A673 (cell line): Measurements from ENCODE around the gene IER5. TPM values are rescaled to one million over a fixed set of nuclear protein-coding genes. Genes with fewer than 3 reads are reported as not detected.

ENCODE experiments used
- BruUV-seq: library from RNA; stranded (reverse); fragments of 400-500 nt; replicated peaks from 2 replicates; lab custom pipeline; 2021; lab: Mats Ljungman, UMichigan
- CTCF ChIA-PET: fragments of 300-600 bp; sonication (Branson Sonifier 250); formaldehyde crosslinking; loops from one replicate; lab custom pipeline; 2022; ENCODE audit warnings: antibody characterized with exemption; lab: Charles Lee
- POLR2A ChIA-PET: fragments of 300-600 bp; sonication (Branson Sonifier 250); formaldehyde crosslinking; loops from one replicate; lab custom pipeline; 2022; ENCODE audit warnings: antibody characterized with exemption; ENCODE audit not compliant: low non-redundant PET; lab: Charles Lee
- DNase-seq: peaks from one replicate; pipeline ENCODE4 v3.0.0-alpha.2; 2015; ENCODE audit warnings: low spot score
- H3K27ac ChIP-seq: fragments of 200-600 bp; sonication (generic); 2 replicates; pipeline ENCODE4 v1.5.1; 2016; ENCODE audit warnings: mixed run types, low read depth, mild to moderate bottlenecking, mixed read lengths, antibody characterized with exemption, low read length; ENCODE audit not compliant: poor library complexity, severe bottlenecking
- H3K27me3 ChIP-seq: fragments of 200-600 bp; sonication (generic); replicated peaks from 2 replicates; pipeline ENCODE4 v1.6.1; 2017; ENCODE audit warnings: mixed run types, low read depth, mild to moderate bottlenecking, mixed read lengths, antibody characterized with exemption, low read length; ENCODE audit not compliant: insufficient read depth, poor library complexity
- H3K36me3 ChIP-seq: fragments of 200-600 bp; sonication (generic); 2 replicates; pipeline ENCODE4 v1.6.1; 2016; ENCODE audit warnings: mixed run types, mild to moderate bottlenecking, mixed read lengths, antibody characterized with exemption, low read length; ENCODE audit not compliant: insufficient read depth, poor library complexity, severe bottlenecking
- H3K4me1 ChIP-seq: fragments of 200-600 bp; sonication (generic); 2 replicates; pipeline ENCODE4 v1.6.1; 2017; ENCODE audit warnings: mixed run types, mild to moderate bottlenecking, mixed read lengths, antibody characterized with exemption, low read length; ENCODE audit not compliant: insufficient read depth, poor library complexity, severe bottlenecking
- H3K4me3 ChIP-seq: fragments of 200-600 bp; sonication (generic); 2 replicates; pipeline ENCODE4 v1.5.1; 2016; ENCODE audit warnings: low read depth, mixed run types, mild to moderate bottlenecking, mixed read lengths, low read length; ENCODE audit not compliant: poor library complexity, severe bottlenecking
- H3K9me3 ChIP-seq: fragments of 200-600 bp; sonication (generic); 2 replicates; pipeline ENCODE4 v1.6.1; 2016; ENCODE audit warnings: mixed run types, low read depth, mild to moderate bottlenecking, mixed read lengths, antibody characterized with exemption, low read length; ENCODE audit not compliant: poor library complexity, severe bottlenecking
- EZH2 ChIP-seq: fragments of 200-600 bp; sonication (generic); IDR thresholded peaks from 2 replicates; pipeline ENCODE4 v1.6.1; 2017; ENCODE audit warnings: borderline replicate concordance, low read depth, mild to moderate bottlenecking, mixed read lengths, antibody characterized with exemption, low read length; ENCODE audit not compliant: poor library complexity, severe bottlenecking
- intact Hi-C: fragments of 100-400 bp; cut with micrococcal nuclease; formaldehyde crosslinking; loops from one replicate; pipeline ENCODE4 v1.10.0; 2022; ENCODE audit not compliant: unreplicated experiment
- total RNA-seq: library from RNA; stranded (reverse); gene quantifications from 2 replicates; pipeline ENCODE4 v1.2.3, GENCODE V29; 2021
- TF ChIP-seq, protein P1 (sequence below): fragments of 300-800, 200-600 bp; sonication (generic); conservative IDR thresholded peaks from 2 replicates; pipeline ENCODE4 v1.5.1; 2017; ENCODE audit warnings: low read depth, mild to moderate bottlenecking, antibody characterized with exemption, low read length, moderate library complexity, mixed read lengths

Gene IER5
- total RNA-seq, 1 experiment from 2014 or later: 28.2 TPM

DNA sequence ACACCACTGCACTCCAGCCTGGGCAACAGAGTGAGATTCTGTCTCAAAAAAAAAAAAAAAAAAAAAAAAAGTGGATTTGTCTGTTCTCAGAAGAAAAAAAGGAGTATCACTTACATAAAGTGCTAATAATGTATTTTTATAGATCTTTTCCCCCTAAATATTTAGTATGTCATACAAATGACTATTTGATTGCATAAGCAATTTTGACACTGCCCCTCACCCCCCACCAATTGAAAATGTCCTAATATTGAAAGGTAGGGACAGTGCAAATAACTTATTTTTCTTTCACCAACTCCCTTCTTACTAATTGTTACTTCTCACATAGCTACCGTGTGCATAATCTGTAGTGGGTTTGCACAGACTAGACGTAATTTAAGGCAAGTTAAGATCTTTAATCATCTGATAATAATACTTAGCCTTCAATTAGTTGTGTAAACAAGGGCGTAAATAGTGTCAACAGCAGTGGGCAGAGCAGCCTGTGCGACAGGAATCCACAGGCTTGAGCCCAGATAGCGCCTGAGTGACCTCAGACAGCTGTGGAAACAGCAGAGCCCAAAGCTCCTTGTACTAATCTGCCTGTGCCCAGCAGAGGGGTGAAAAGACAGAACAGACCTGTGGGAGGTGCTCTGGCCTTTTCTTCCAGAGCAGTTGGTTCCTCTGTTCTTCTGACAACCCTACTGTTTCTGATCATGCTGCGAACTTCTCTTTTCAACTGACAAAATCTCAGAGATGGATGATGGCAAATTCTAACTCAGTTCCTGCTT, 4.5 kb upstream of the IER5 start:
- BruUV-seq: no TSS peak
- Histone ChIP-seq H3K4me1 (peaks cover 9% of the 10 kb centered on the region), H3K36me3 (no peaks in the 10 kb centered on the region), H3K9me3 (no peaks in the 10 kb centered on the region), H3K27me3 (no peaks in the 10 kb centered on the region), H3K4me3 (no peak overlapping the region), H3K27ac (no peak overlapping the region)
- TF ChIP-seq, protein P1, sequence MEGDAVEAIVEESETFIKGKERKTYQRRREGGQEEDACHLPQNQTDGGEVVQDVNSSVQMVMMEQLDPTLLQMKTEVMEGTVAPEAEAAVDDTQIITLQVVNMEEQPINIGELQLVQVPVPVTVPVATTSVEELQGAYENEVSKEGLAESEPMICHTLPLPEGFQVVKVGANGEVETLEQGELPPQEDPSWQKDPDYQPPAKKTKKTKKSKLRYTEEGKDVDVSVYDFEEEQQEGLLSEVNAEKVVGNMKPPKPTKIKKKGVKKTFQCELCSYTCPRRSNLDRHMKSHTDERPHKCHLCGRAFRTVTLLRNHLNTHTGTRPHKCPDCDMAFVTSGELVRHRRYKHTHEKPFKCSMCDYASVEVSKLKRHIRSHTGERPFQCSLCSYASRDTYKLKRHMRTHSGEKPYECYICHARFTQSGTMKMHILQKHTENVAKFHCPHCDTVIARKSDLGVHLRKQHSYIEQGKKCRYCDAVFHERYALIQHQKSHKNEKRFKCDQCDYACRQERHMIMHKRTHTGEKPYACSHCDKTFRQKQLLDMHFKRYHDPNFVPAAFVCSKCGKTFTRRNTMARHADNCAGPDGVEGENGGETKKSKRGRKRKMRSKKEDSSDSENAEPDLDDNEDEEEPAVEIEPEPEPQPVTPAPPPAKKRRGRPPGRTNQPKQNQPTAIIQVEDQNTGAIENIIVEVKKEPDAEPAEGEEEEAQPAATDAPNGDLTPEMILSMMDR: peak; percentile 64
- no peak for TF ChIP-seq EZH2
- peak; percentile 72 for DNase-seq
- ChIA-PET POLR2A (no interaction called here), CTCF (interaction anchor here (0.8 to 1.2 kb wide), 2 partner anchors 52 to 58 kb away, joined by 7 to 19 read pairs; no protein-coding TSS in a partner anchor)
- intact Hi-C loops: loop anchor here (1.0 to 5.0 kb wide), 2 partner anchors 47 to 58 kb away; no protein-coding TSS in a partner anchor

DNA sequence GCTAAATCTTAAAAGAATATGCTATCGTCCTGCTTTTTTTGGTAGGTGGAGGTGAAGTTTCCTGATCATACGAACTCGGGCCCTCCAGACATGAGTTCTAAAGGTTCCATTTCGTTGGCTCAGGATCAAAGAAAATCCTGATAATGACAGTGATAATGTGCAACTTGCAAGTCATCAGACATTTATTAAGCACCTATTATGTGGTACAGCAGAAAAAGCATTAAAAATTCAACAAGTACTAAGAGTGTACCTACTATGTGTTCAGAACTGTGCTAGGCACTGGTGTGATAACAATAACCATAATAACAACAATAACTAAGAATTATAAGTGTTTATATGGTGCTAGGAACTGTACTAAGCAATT, 3.9 kb upstream of the IER5 start:
- CTCF ChIA-PET: interaction anchor here (0.8 to 1.2 kb wide), 2 partner anchors 51 to 58 kb away, joined by 7 to 19 read pairs; no protein-coding TSS in a partner anchor
- POLR2A ChIA-PET: no interaction called here
- intact Hi-C loops: loop anchor here (1.0 to 5.0 kb wide), 2 partner anchors 47 to 58 kb away; no protein-coding TSS in a partner anchor
- H3K9me3 ChIP-seq: no peaks in the 10 kb centered on the region
- no peaks in the 10 kb centered on the region for H3K36me3 ChIP-seq
- H3K4me1 ChIP-seq: peaks cover 9% of the 10 kb centered on the region
- H3K27ac ChIP-seq: no peak overlapping the region
- BruUV-seq: no TSS peak
- no peak for DNase-seq
- no peaks in the 10 kb centered on the region for H3K27me3 ChIP-seq
- no peak overlapping the region for H3K4me3 ChIP-seq
- no peak for TF ChIP-seq EZH2
- TF ChIP-seq, protein P1: no peak

DNA sequence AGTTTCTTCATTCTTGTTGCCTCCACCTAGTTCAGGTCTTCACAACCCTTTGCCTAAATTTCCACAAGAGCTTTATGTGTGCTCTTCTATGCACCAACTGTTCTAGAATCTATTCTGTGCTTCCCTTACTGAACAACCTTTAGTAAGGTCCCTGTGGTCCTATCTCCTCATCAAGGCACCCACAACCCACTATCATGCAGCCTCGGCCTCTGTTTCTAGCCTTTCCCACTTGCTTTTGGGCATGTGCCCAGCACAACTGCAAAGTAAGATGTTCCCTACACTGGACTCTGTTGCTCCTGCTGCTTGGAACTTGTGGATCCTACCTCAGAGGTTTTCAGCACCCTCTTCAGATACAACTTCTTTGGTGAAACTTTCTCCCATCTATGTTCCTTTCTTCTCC, 2.4 kb upstream of the IER5 start:
- Histone ChIP-seq H3K36me3 (no peaks in the 10 kb centered on the region), H3K4me1 (peaks cover 10% of the 10 kb centered on the region), H3K4me3 (no peak overlapping the region), H3K27me3 (no peaks in the 10 kb centered on the region), H3K9me3 (no peaks in the 10 kb centered on the region), H3K27ac (no peak overlapping the region)
- no peak for DNase-seq
- no TSS peak for BruUV-seq
- ChIA-PET POLR2A (no interaction called here), CTCF (interaction anchor here (0.5 to 1.1 kb wide), 2 partner anchors 19 to 49 kb away, joined by 3 to 14 read pairs; no protein-coding TSS in a partner anchor)
- TF ChIP-seq, protein P1: no peak
- TF ChIP-seq EZH2: no peak
- intact Hi-C loops: no loop called here
